ENCODE results near the gene PIGS. TPM values are rescaled to one million over a fixed set of nuclear protein-coding genes. Genes with fewer than 3 reads are reported as not detected.

The PIGS gene
- total RNA-seq, 1 donor from 2014 or later = 65.0 TPM

GRCh38 chr17:28509789-28510188, 61.5 kb downstream of the PIGS start:
- Mint-ChIP-seq H3K4me1 (ENCODE audit: low read depth) (peaks cover 4% of the 10 kb centered on the region), H3K36me3 (ENCODE audit: insufficient read depth) (no peaks in the 10 kb centered on the region), H3K27me3 (peaks cover 49% of the 10 kb centered on the region), H3K4me3 (ENCODE audit: low read depth) (no peak overlapping the region), H3K27ac (no peak overlapping the region), H3K9me3 (ENCODE audit: low read depth) (no peaks in the 10 kb centered on the region)
- no peak for DNase-seq (ENCODE audit: low spot score, unreplicated experiment)
- TF ChIP-seq, protein P1, sequence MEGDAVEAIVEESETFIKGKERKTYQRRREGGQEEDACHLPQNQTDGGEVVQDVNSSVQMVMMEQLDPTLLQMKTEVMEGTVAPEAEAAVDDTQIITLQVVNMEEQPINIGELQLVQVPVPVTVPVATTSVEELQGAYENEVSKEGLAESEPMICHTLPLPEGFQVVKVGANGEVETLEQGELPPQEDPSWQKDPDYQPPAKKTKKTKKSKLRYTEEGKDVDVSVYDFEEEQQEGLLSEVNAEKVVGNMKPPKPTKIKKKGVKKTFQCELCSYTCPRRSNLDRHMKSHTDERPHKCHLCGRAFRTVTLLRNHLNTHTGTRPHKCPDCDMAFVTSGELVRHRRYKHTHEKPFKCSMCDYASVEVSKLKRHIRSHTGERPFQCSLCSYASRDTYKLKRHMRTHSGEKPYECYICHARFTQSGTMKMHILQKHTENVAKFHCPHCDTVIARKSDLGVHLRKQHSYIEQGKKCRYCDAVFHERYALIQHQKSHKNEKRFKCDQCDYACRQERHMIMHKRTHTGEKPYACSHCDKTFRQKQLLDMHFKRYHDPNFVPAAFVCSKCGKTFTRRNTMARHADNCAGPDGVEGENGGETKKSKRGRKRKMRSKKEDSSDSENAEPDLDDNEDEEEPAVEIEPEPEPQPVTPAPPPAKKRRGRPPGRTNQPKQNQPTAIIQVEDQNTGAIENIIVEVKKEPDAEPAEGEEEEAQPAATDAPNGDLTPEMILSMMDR (IDR thresholded peaks at IDR 0.05; ENCODE audit: unreplicated experiment) = no peak

- DNase-seq (ENCODE audit: low spot score, unreplicated experiment) = no peak
- H3K36me3 Mint-ChIP-seq (ENCODE audit: insufficient read depth) = no peaks in the 10 kb centered on the region
- no peaks in the 10 kb centered on the region for H3K9me3 Mint-ChIP-seq (ENCODE audit: low read depth)
- TF ChIP-seq, protein P1 (IDR thresholded peaks at IDR 0.05; ENCODE audit: unreplicated experiment) = no peak
- peaks cover 10% of the 10 kb centered on the region for H3K4me1 Mint-ChIP-seq (ENCODE audit: low read depth)
- H3K4me3 Mint-ChIP-seq (ENCODE audit: low read depth) = no peak overlapping the region
- H3K27ac Mint-ChIP-seq = peak overlapping the region; percentile 37
- H3K27me3 Mint-ChIP-seq = peaks cover 45% of the 10 kb centered on the region
These were observed 63.1 kb downstream of the PIGS start for GRCh38 chr17:28508211-28508724.

DNA sequence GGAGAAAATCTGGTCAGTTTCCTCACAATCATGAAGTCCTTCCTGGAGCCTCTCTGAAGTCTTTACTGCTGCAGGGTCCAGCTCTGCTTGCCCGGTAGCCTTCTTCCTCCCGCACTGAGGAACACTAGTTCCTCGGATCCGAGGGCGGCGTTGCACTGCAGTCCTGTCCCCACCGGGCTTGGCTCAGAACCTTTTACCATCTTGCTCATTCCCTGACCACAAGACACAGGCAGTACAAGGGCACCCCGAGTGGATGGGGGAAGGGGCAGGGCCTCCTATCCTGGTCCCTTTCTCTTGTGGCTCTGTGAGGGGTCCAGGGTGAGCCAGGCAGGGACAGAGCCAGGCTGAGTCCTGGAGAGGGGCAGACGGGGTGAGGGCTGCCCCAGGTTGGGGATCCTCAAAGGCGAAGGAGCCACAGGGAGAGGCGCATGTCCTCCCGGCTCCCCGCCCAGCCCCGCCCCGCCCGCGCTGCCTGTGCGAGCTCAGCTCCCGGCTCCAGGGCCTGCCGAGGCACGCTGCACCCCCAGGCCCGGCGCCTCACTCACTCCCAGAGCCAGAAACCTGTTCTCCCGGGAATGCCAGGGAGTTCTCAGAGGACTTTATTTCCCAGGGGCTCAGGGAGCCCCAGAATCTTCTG, 63.6 kb downstream of the PIGS start:
- Mint-ChIP-seq H3K27ac (no peak overlapping the region), H3K36me3 (ENCODE audit: insufficient read depth) (no peaks in the 10 kb centered on the region), H3K4me1 (ENCODE audit: low read depth) (peaks cover 10% of the 10 kb centered on the region), H3K27me3 (peaks cover 45% of the 10 kb centered on the region), H3K9me3 (ENCODE audit: low read depth) (no peaks in the 10 kb centered on the region), H3K4me3 (ENCODE audit: low read depth) (no peak overlapping the region)
- DNase-seq (ENCODE audit: low spot score, unreplicated experiment) = no peak
- TF ChIP-seq, protein P1 (IDR thresholded peaks at IDR 0.05; ENCODE audit: unreplicated experiment) = no peak

DNA sequence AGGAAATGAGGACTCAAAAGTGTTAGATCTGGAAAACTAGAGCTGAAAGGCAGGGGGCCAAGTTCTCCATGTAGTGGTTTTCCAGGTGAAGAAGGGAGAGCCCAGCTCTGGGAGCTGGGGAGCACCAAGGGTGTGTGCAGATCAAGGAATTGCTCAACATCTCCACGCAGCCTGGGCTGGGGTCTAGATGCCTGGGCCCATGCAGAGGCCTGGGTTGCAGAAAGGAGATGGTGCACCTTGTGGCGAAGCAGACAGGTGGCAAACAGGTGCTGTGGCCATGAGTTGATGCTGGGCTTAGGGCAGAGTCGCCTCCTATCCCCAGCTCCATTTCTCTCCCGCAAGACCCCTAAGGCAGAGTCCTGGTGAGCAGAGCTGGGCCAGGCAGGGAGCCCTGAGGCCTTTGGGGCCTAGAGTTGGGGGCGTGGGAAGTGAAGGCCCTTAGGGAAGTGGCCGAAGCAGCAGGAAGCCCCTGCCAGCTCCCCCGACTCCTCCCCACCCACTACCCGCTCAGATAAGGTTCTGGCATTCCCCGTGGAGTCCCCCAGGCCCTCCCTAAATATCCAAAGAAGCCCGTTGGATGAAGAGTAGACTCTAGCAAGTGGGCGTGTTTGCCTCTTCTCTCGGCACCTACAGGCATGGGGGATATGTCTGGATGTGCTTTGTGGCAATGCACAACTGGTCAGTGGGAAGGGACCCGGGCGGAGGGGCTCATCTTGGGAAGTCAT, 64.4 kb downstream of the PIGS start:
- Mint-ChIP-seq H3K27ac (no peak overlapping the region), H3K4me3 (ENCODE audit: low read depth) (no peak overlapping the region), H3K27me3 (peaks cover 47% of the 10 kb centered on the region), H3K36me3 (ENCODE audit: insufficient read depth) (no peaks in the 10 kb centered on the region), H3K4me1 (ENCODE audit: low read depth) (peaks cover 10% of the 10 kb centered on the region), H3K9me3 (ENCODE audit: low read depth) (no peaks in the 10 kb centered on the region)
- TF ChIP-seq, protein P1 (IDR thresholded peaks at IDR 0.05; ENCODE audit: unreplicated experiment) = no peak
- no peak for DNase-seq (ENCODE audit: low spot score, unreplicated experiment)

GRCh38 chr17:28505986-28506665, 65.2 kb downstream of the PIGS start, which contains the start of gene FOXN1:
Gene FOXN1 (plus strand): TSS chr17:28506348. CDS start chr17:28523970, 17,622 bp downstream.
- Mint-ChIP-seq H3K27ac (no peak within 1 kb of the TSS), H3K9me3 (ENCODE audit: low read depth) (no peaks in the 10 kb centered on the region), H3K27me3 (peaks cover 47% of the 10 kb centered on the region), H3K36me3 (ENCODE audit: insufficient read depth) (no peaks in the 10 kb centered on the region), H3K4me3 (ENCODE audit: low read depth) (no peak within 1 kb of the TSS), H3K4me1 (ENCODE audit: low read depth) (peaks cover 12% of the 10 kb centered on the region)
- TF ChIP-seq, protein P1 (IDR thresholded peaks at IDR 0.05; ENCODE audit: unreplicated experiment) = no peak
- DNase-seq (ENCODE audit: low spot score, unreplicated experiment) = no peak
